Neutrophil (primary cell): ENCODE measurements around the gene FERMT2.

Experiments
- H3K27ac ChIP-seq: fragments of 200-600 bp; sonication (generic); 2 replicates; pipeline ENCODE4 v1.5.1; 2016; ENCODE audit warnings: mild to moderate bottlenecking, moderate library complexity
- H3K27me3 ChIP-seq: fragments of 200-600 bp; sonication (generic); 2 replicates; pipeline ENCODE4 v1.6.0; 2016; ENCODE audit warnings: mild to moderate bottlenecking
- H3K36me3 ChIP-seq: fragments of 200-600 bp; sonication (generic); 2 replicates; pipeline ENCODE4 v1.5.1; 2017
- H3K4me1 ChIP-seq, 2 experiments: fragments of 200-600 bp in 1 of 2; sonication (generic) in 1 of 2; 1 replicate in 1 of 2; 2 replicates in 1 of 2; pipeline versions ENCODE4 v1.5.1 to v1.6.1; 2013 to 2016; ENCODE audit warnings: low read depth in 1 of 2, low read length in 1 of 2, mild to moderate bottlenecking in 1 of 2, moderate library complexity in 1 of 2; ENCODE audit not compliant: control insufficient read depth in 1 of 2, insufficient read depth in 1 of 2
- H3K4me3 ChIP-seq, 2 experiments: fragments of 200-600 bp in 1 of 2; sonication (generic) in 1 of 2; 1 replicate in 1 of 2; 2 replicates in 1 of 2; pipeline ENCODE4 v1.5.1; 2013 to 2016; ENCODE audit warnings: low read depth in 1 of 2, low read length in 1 of 2, mild to moderate bottlenecking in 1 of 2, moderate library complexity in 1 of 2
- H3K9me3 ChIP-seq: fragments of 200-600 bp; sonication (generic); 2 replicates; pipeline ENCODE4 v1.5.1; 2016
- CTCF ChIP-seq: fragments of 200-600 bp; sonication (generic); IDR thresholded peaks from 2 replicates; pipeline ENCODE4 v1.5.1; 2016; ENCODE audit warnings: antibody characterized with exemption

The FERMT2 gene

GRCh38 chr14:52883658-52884057 lies 67.2 kb downstream of the FERMT2 start:
- Histone ChIP-seq H3K4me1 (no peaks in the 10 kb centered on the region), H3K4me3 (no peak overlapping the region), H3K36me3 (no peaks in the 10 kb centered on the region), H3K27me3 (no peaks in the 10 kb centered on the region), H3K27ac (no peak overlapping the region), H3K9me3 (no peaks in the 10 kb centered on the region)
- TF ChIP-seq CTCF: no peak

GRCh38 chr14:52882824-52883223 lies 68.0 kb downstream of the FERMT2 start:
- H3K9me3 ChIP-seq: no peaks in the 10 kb centered on the region
- no peaks in the 10 kb centered on the region for H3K36me3 ChIP-seq
- H3K27me3 ChIP-seq: no peaks in the 10 kb centered on the region
- no peaks in the 10 kb centered on the region for H3K4me1 ChIP-seq
- no peak overlapping the region for H3K27ac ChIP-seq
- no peak for TF ChIP-seq CTCF
- H3K4me3 ChIP-seq: no peak overlapping the region

- H3K4me1 ChIP-seq: no peaks in the 10 kb centered on the region
- no peak overlapping the region for H3K27ac ChIP-seq
- H3K36me3 ChIP-seq: no peaks in the 10 kb centered on the region
- H3K27me3 ChIP-seq: no peaks in the 10 kb centered on the region
- H3K9me3 ChIP-seq: no peaks in the 10 kb centered on the region
- H3K4me3 ChIP-seq: no peak overlapping the region
- no peak for TF ChIP-seq CTCF
Observed at GRCh38 chr14:52879958-52880357, 70.9 kb downstream of the FERMT2 start.

GRCh38 chr14:52878946-52879345 lies 71.9 kb downstream of the FERMT2 start:
- H3K27ac ChIP-seq: no peak overlapping the region
- no peaks in the 10 kb centered on the region for H3K27me3 ChIP-seq
- H3K4me3 ChIP-seq: no peak overlapping the region
- H3K4me1 ChIP-seq: no peaks in the 10 kb centered on the region
- no peaks in the 10 kb centered on the region for H3K9me3 ChIP-seq
- no peak for TF ChIP-seq CTCF
- no peaks in the 10 kb centered on the region for H3K36me3 ChIP-seq

GRCh38 chr14:52878469-52878868 lies 72.4 kb downstream of the FERMT2 start:
- H3K27ac ChIP-seq: no peak overlapping the region
- no peaks in the 10 kb centered on the region for H3K9me3 ChIP-seq
- no peaks in the 10 kb centered on the region for H3K4me1 ChIP-seq
- no peak for TF ChIP-seq CTCF
- H3K27me3 ChIP-seq: no peaks in the 10 kb centered on the region
- H3K36me3 ChIP-seq: no peaks in the 10 kb centered on the region
- H3K4me3 ChIP-seq: no peak overlapping the region

GRCh38 chr14:52877628-52878027 lies 73.2 kb downstream of the FERMT2 start:
- H3K4me1 ChIP-seq: no peaks in the 10 kb centered on the region
- no peak overlapping the region for H3K4me3 ChIP-seq
- no peak overlapping the region for H3K27ac ChIP-seq
- no peak for TF ChIP-seq CTCF
- H3K9me3 ChIP-seq: no peaks in the 10 kb centered on the region
- H3K36me3 ChIP-seq: no peaks in the 10 kb centered on the region
- no peaks in the 10 kb centered on the region for H3K27me3 ChIP-seq
